Jurkat, Clone E6-1 (cell line): ENCODE data around the gene GPRIN1.
"Not testable (repeated sequence)": the region's sequence is repeated elsewhere in the genome, so short reads cannot be mapped to it uniquely, and the experiment has no call there.

ENCODE experiments used
- DNase-seq: peaks from one replicate; pipeline ENCODE4 v3.0.0-alpha.2; 2011; ENCODE audit warnings: low read depth, low spot score
- H3K4me3 ChIP-seq: 2 replicates; pipeline ENCODE4 v1.5.1; 2011; ENCODE audit warnings: mild to moderate bottlenecking, low read length, control low read depth, moderate library complexity

Gene GPRIN1

GRCh38 chr5:176608937-176609723 is 826 bp downstream of the GPRIN1 start:
- peak overlapping the region; percentile 48 for H3K4me3 ChIP-seq
- DNase-seq, result no peak

GRCh38 chr5:176608142-176608705 is 1.7 kb downstream of the GPRIN1 start:
- no peak for DNase-seq
- no peak overlapping the region for H3K4me3 ChIP-seq

- no peak for DNase-seq
- no peak overlapping the region for H3K4me3 ChIP-seq
These were observed 3.1 kb downstream of the GPRIN1 start for GRCh38 chr5:176606875-176607274.

- no peak for DNase-seq
These were observed 3.9 kb downstream of the GPRIN1 start for GRCh38 chr5:176606032-176606431.

GRCh38 chr5:176603091-176603490 is 6.9 kb downstream of the GPRIN1 start:
- no peak for DNase-seq
- no peak overlapping the region for H3K4me3 ChIP-seq

More at GRCh38 chr5:176606032-176606431, 3.9 kb downstream of the GPRIN1 start:
- H3K4me3 ChIP-seq, result no peak overlapping the region

- no peak for DNase-seq
- no peak overlapping the region for H3K4me3 ChIP-seq
These were observed 8.0 kb downstream of the GPRIN1 start for GRCh38 chr5:176601901-176602482.

- not testable (repeated sequence) for H3K4me3 ChIP-seq, DNase-seq
These were observed 10.1 kb downstream of the GPRIN1 start for GRCh38 chr5:176599749-176600430.

GRCh38 chr5:176597417-176598389 is 12.3 kb downstream of the GPRIN1 start:
- no peak overlapping the region for H3K4me3 ChIP-seq
- DNase-seq, result no peak

GRCh38 chr5:176596689-176597416 is 13.1 kb downstream of the GPRIN1 start:
- no peak for DNase-seq
- peak overlapping the region; percentile 9; the same call in 1 of the 2 replicates for H3K4me3 ChIP-seq

GRCh38 chr5:176596069-176596644 is 13.8 kb downstream of the GPRIN1 start:
- peak overlapping the region; percentile 9; the same call in 1 of the 2 replicates for H3K4me3 ChIP-seq
- DNase-seq, result no peak

GRCh38 chr5:176595386-176595943 is 14.5 kb downstream of the GPRIN1 start:
- H3K4me3 ChIP-seq, result no peak overlapping the region
- DNase-seq, result no peak

- DNase-seq, result no peak
- H3K4me3 ChIP-seq, result no peak overlapping the region
These were observed 15.4 kb downstream of the GPRIN1 start for GRCh38 chr5:176594554-176594953.

GRCh38 chr5:176593273-176593869 is 16.6 kb downstream of the GPRIN1 start:
- DNase-seq, result no peak

GRCh38 chr5:176592573-176592972 is 17.4 kb downstream of the GPRIN1 start:
- no peak for DNase-seq
- H3K4me3 ChIP-seq, result no peak overlapping the region

More at GRCh38 chr5:176593273-176593869, 16.6 kb downstream of the GPRIN1 start:
- no peak overlapping the region for H3K4me3 ChIP-seq

- DNase-seq, H3K4me3 ChIP-seq: not testable (repeated sequence)
These were observed 18.3 kb downstream of the GPRIN1 start for GRCh38 chr5:176591667-176592066.

GRCh38 chr5:176590035-176590717 is 19.8 kb downstream of the GPRIN1 start:
- no peak for DNase-seq
- no peak overlapping the region for H3K4me3 ChIP-seq
